GM18517 (cell line): ENCODE data around the gene ALPL.
"Not testable (repeated sequence)": the region's sequence is repeated elsewhere in the genome, so short reads cannot be mapped to it uniquely, and the experiment has no call there.

Source experiments
- ATAC-seq: cut with Tn5 transposase; IDR thresholded peaks from one replicate; pipeline ENCODE4 v1.9.1; 2021; ENCODE audit warnings: mild to moderate bottlenecking, moderate library complexity; ENCODE audit not compliant: unreplicated experiment

ALPL gene

DNA sequence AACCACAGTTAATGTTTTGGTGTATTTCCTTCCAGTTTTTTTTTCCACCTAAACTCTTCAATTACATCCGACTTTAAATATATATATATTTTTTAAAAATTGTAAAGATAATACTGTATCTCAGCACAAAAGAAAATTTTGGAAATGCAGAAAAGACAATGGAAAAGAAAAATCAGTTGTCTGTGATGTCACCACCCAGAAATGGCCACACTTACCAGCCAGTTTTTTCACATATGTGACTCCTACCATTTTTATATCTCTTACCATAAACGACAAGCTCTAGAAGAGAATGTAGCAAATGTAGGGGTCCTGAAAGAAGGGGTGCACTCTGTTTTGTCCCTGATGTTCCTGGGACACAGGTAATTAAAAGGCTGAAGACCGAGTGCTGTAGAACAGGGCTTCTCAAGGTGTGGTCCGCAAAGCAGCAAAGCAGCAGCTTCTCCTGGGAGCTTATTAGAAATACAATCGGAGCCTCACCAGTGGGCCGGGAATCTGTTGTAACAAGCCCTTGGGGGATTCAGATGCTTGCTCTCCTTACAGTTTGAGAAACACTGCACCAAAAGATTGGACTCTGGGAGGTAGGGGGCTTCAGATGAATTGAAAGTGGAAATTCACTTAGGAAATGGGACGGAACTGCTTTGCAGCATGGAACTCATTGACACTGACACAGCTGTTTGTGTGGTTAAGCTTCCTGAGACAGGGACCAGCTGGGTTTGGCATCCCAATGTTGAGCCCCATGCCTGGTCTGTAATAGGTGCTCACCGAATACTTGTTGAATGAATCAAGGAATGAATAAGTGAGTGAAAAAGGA lies 44.1 kb downstream of the ALPL start:
- ATAC-seq, result no peak

GRCh38 chr1:21559788-21560567 lies 50.8 kb downstream of the ALPL start:
- no peak for ATAC-seq

DNA sequence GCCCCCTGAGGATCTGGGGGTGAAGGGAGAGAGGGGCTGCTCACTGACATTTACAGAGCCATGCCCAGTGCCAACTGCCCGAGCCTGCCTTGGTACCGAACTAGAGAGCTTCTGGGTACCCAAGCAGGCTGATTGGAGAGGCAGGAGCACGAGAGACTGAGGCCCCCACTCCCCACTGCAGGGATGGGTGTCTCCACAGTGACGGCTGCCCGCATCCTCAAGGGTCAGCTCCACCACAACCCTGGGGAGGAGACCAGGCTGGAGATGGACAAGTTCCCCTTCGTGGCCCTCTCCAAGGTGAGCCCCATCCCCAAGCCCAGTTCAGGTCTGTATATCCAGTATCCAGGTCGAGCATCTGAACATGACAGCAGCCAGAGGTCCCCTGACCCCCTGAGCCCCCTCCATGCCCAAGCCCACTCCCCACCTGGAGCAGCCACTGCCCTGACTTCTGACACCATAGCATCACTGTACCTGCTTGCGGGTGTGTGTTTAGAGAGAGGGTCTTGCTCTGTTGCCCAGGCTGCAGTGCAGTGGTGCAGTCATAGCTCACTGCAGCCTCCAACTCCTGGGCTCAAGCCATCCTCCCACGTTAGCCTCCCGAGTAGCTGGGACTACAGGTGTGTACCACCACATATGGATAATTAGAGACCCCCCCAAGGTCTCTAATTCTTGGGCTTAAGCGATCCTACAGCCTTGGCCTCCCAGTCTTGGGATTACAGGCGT lies 51.9 kb downstream of the ALPL start:
- ATAC-seq, result no peak

DNA sequence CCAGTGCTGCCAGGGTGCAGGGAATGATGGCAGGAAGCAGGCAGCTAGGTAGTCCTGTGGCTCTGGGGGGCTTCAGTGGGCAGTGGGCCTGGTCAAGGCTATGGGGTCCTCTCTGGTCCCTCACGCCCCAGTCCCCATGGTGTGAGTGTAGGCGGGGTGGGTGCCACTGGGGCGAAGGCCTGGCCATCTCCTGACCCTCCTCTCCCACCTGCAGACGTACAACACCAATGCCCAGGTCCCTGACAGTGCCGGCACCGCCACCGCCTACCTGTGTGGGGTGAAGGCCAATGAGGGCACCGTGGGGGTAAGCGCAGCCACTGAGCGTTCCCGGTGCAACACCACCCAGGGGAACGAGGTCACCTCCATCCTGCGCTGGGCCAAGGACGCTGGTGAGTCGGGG lies 53.7 kb downstream of the ALPL start:
- no peak for ATAC-seq

- ATAC-seq, result no peak
Measured at GRCh38 chr1:21563971-21564370, 54.7 kb downstream of the ALPL start.

GRCh38 chr1:21564521-21565095 lies 55.4 kb downstream of the ALPL start:
- ATAC-seq, result no peak

DNA sequence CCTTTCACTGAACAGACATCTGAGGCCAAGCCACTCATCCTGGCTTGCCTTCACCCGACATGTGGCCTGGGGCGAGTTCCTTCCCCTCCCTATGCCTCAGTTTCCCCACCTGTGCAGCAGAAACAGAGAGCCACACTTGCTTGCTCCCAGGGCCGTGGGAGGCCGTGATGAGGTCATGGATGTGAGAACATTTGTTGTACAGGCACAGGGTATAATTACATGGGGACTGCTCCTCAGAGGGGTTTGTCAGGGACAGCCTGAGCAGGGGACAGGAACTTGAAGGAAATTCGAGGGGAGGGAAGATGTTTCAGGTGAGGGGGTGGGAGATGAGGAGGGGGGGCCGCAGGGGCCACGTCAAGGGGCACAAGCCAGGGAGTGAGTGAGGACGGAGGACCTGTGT lies 56.1 kb downstream of the ALPL start:
- no peak for ATAC-seq

DNA sequence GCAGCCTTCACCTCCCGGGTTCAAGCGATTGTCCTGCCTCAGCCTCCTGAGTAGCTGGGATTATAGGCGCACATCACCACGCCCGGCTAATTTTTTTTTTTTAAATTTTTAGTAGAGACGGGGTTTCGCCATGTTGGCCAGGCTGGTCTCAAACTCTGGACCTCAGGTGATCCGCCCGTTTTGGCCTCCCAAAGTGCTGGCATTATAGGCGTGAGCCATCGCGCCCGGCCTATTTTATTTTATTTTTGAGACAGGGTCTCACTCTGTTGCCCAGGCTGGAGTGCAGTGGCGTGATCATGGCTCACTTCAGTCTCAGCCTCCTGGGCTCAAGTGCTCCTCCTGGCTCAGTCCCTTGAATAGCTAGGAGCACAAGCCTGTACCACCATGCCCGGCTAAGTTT lies 57.1 kb downstream of the ALPL start:
- not testable (repeated sequence) for ATAC-seq

DNA sequence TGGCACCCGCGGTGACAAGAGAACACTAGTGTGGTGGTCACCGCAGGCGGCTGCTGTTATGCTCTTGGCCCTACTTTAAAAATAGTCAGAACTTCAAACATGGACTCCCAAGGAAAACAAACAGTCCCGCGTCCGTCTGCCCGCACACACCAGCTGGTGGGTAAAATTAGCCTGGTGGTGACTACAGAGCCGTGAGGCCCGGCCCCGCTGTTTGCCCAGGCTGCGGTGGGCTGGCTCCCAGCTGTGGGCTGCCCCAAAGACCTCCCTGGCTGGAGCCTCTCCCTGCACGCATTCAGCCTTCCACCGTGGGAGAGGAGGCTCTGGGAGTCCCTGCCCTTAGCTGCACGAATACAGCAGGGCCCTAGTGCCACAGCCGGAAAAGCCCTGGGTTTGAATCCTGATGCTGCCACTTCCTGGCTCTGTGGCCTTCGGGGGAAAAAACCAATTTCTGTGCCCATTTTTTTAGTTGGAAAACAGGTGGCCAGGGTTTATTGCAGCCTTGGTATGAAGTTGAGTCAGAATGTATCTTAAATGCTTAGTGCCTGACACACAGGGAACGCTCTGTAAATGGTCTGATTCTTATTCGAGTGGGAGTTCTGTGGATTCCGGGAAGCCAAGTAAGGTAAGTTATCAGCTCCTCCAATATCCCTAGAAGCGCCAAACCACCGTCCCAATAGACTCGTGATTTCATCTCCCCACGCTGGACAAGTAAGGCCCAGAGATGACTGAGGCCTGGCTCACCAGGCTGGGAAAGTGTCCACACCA lies 58.2 kb downstream of the ALPL start:
- ATAC-seq, result no peak

DNA sequence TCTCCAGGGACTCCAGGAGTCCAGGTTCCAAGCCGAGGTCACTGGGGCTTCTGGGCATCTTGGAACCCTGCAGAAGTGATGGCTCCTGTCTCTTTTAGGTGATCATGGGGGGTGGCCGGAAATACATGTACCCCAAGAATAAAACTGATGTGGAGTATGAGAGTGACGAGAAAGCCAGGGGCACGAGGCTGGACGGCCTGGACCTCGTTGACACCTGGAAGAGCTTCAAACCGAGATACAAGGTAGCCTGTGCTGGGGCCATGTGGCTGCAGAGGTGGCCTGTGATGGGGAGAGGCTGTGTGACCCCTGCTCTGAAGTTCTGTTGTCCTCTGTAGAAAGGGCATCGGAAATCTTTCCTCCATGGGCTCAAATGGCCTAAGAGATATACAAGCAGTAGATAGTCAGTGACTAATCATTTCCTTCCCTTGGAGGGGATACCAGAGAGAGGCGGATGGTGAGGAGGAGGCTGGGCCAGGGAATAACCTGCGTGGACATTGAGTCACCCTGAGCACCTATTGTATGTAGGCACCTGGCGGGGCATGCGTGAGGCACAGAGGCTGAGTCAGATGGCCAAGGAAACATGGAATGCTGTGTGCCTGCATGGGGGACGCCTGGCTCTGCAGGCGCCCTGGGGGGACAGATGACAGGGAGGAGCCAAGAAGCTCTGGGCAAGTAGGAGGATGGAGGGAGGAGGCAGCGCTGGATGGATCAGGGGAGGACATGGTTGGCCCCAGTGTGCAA lies 59.0 kb downstream of the ALPL start:
- no peak for ATAC-seq

GRCh38 chr1:21568809-21569385 lies 59.7 kb downstream of the ALPL start:
- no peak for ATAC-seq

- no peak for ATAC-seq
Measured at GRCh38 chr1:21569820-21570527, 60.8 kb downstream of the ALPL start.

GRCh38 chr1:21570528-21570875 lies 61.3 kb downstream of the ALPL start:
- no peak for ATAC-seq

DNA sequence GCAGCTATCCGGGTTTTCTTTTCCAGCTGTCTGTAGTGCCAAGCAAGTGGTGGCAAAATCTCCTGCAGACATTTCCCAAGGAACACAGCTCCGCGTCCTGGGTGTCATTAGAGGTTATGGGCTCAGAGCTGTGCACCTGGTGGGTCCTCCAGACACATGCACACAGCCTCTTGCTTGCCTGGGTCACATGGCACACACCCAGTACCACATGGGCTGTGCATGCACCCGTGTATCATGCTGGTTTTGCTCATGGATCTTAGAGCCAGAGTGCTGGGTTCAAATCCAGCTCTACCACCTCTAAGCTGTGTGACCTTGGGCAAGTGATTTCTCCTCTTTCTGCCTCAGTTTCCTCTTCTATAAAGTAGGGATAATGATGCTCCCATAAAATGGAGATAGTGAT lies 61.7 kb downstream of the ALPL start:
- no peak for ATAC-seq

DNA sequence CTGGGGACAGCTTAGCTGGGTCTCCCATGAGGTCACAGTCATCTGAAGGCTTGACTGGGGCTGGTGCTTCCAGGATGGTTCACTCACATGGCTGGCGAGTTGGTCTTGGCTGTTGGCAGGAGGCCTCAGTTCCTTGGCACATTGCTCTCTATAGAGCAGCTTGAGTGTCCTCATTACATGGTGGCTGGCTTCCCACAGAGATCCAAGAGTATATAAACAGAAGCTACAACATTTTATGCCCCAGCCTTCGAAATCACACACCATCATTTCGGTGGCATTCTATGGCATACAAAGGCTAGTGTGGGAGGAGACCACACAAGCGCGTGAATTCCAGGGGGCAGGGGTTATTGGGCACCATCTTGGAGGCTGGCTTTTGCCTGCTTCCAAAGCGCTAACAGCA lies 63.0 kb downstream of the ALPL start:
- ATAC-seq, result no peak

GRCh38 chr1:21572735-21573277 lies 63.6 kb downstream of the ALPL start:
- no peak for ATAC-seq

DNA sequence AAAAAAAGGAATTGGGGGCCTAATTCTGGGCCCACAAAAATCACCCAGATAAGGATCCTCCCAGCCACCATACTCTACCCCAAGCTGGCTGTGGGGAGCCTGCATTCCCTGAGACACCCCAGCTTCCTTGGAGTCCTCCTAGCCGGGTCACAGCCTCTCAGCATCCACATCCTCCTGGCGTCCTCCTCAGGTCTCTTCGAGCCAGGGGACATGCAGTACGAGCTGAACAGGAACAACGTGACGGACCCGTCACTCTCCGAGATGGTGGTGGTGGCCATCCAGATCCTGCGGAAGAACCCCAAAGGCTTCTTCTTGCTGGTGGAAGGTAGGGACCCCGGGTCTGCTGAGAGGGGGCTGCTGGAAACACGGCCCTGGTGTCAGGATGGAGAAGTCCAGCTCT lies 64.3 kb downstream of the ALPL start:
- no peak for ATAC-seq

DNA sequence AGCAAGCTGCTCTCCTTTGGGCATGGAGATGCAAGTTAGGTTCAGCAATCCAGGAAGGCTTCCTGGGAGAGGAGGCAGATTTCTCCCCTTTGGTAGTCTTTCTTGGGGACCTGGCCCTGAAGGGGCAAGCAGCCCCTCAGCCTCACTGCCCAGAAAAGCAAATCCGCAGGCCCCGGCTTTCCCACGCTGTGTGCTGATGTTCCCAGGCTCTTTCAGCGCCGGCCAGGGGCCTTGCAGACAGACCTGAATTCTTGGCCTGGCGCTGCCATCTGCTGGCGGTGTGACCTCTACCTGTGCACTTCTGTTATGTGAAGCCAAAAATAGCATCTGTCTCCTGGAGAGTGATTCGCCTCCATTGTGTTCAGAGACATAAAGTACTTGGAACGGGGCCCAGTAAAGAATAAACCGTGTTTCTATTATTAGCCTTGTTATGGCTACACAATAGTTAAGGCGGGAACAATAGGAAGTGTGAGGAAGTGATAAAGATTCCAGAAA lies 64.8 kb downstream of the ALPL start:
- no peak for ATAC-seq
